ENCODE measurements around the gene PLPPR1.
A peak's percentile ranks its signal among the peaks of the same experiment; 100 is the strongest.

DNA sequence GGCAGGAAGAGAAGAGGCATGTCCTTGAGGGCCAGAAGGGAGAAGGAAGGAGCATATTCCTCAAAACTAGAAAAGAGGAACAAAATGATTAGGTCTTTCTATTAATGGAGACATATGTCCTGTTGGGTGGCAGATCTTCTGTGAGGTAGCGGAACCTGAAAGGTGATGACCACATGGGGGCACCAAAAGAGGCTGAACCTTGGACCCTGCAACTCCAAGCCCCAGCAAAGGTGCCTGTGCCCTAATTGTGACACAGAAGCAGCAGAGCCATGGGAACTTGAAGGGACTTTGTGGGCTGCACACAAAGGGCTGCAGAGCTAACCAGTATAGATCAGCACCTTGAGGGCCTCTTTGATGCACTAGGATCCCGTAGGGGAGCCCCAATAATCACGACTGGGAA, 198.3 kb downstream of the PLPPR1 start:
- TF ChIP-seq, protein P1, sequence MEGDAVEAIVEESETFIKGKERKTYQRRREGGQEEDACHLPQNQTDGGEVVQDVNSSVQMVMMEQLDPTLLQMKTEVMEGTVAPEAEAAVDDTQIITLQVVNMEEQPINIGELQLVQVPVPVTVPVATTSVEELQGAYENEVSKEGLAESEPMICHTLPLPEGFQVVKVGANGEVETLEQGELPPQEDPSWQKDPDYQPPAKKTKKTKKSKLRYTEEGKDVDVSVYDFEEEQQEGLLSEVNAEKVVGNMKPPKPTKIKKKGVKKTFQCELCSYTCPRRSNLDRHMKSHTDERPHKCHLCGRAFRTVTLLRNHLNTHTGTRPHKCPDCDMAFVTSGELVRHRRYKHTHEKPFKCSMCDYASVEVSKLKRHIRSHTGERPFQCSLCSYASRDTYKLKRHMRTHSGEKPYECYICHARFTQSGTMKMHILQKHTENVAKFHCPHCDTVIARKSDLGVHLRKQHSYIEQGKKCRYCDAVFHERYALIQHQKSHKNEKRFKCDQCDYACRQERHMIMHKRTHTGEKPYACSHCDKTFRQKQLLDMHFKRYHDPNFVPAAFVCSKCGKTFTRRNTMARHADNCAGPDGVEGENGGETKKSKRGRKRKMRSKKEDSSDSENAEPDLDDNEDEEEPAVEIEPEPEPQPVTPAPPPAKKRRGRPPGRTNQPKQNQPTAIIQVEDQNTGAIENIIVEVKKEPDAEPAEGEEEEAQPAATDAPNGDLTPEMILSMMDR (conservative IDR thresholded peaks at IDR 0.05; ENCODE audit: low read length) = 0 out of 2 replicates have a peak, but pooled peaks have one; percentile 13
- TF ChIP-seq EZH2phosphoT487 (IDR thresholded peaks at IDR 0.05; ENCODE audit: borderline replicate concordance) = no peak

Data from Loucy (cell line).